ENCODE data around the gene OR5L2.
"Not testable (repeated sequence)": the region's sequence is repeated elsewhere in the genome, so short reads cannot be mapped to it uniquely, and the experiment has no call there.

OR5L2 gene

GRCh38 chr11:55826919-55827318, at the start of gene OR5L2:
Gene OR5L2 (plus strand): TSS chr11:55827219. CDS start chr11:55827219, 0 bp downstream.
- DNase-seq, result no peak

GRCh38 chr11:55791606-55792005, 35.4 kb upstream of the OR5L2 start:
- DNase-seq, result no peak

- DNase-seq, result no peak
Observed at GRCh38 chr11:55793321-55793720, 33.7 kb upstream of the OR5L2 start.

- no peak for DNase-seq
Observed at GRCh38 chr11:55795256-55795655, 31.8 kb upstream of the OR5L2 start, which contains the start of gene OR5D14. Gene OR5D14 (plus strand): TSS chr11:55795556. CDS start chr11:55795556, 0 bp downstream.

- no peak for DNase-seq
Observed at GRCh38 chr11:55806248-55806647, 20.8 kb upstream of the OR5L2 start.

- DNase-seq, result no peak
Observed at GRCh38 chr11:55811067-55811466, 16.0 kb upstream of the OR5L2 start, which contains the start of gene OR5L1. Gene OR5L1 (plus strand): TSS chr11:55811367. CDS start chr11:55811467, 100 bp downstream.

GRCh38 chr11:55819330-55819729, 7.7 kb upstream of the OR5L2 start, which contains the start of gene OR5D18:
Gene OR5D18 (plus strand): TSS chr11:55819630. CDS start chr11:55819630, 0 bp downstream.
- DNase-seq, result no peak

GRCh38 chr11:55838452-55838851, 11.4 kb downstream of the OR5L2 start, which contains the start of gene OR5D16:
Gene OR5D16 (plus strand): TSS chr11:55838752. CDS start chr11:55838752, 0 bp downstream.
- no peak for DNase-seq

- no peak for DNase-seq
Observed at GRCh38 chr11:55847453-55847852, 20.4 kb downstream of the OR5L2 start.

GRCh38 chr11:55849037-55849436, 22.0 kb downstream of the OR5L2 start:
- DNase-seq, result no peak

- no peak for DNase-seq
Observed at GRCh38 chr11:55852141-55852540, 25.1 kb downstream of the OR5L2 start.

GRCh38 chr11:55854704-55855103, 27.7 kb downstream of the OR5L2 start:
- DNase-seq, result no peak

GRCh38 chr11:55867354-55867753, 40.3 kb downstream of the OR5L2 start:
- DNase-seq, result not testable (repeated sequence)

- DNase-seq, result not testable (repeated sequence)
Observed at GRCh38 chr11:55872731-55873130, 45.7 kb downstream of the OR5L2 start.

- DNase-seq, result not testable (repeated sequence)
Observed at GRCh38 chr11:55873146-55873545, 46.1 kb downstream of the OR5L2 start.
